Panc1 (cell line): ENCODE data around the gene CEP97. TPM values are rescaled to one million over a fixed set of nuclear protein-coding genes. Genes with fewer than 3 reads are reported as not detected.

Source experiments
- ATAC-seq: fragments of 200-7000 bp; cut with Tn5 transposase; 2 replicates; pipeline ENCODE4 v1.9.1; 2020; ENCODE audit warnings: mild to moderate bottlenecking, moderate library complexity
- BruUV-seq: library from RNA; stranded (reverse); fragments of 400-500 nt; replicated peaks from 2 replicates; lab custom pipeline; 2021; lab: Mats Ljungman, UMichigan
- CTCF ChIA-PET: fragments of 300-600 bp; sonication (Branson Sonifier 250); formaldehyde crosslinking; loops from one replicate; lab custom pipeline; 2022; ENCODE audit warnings: antibody characterized with exemption; lab: Charles Lee
- POLR2A ChIA-PET: fragments of 300-600 bp; sonication (Branson Sonifier 250); formaldehyde crosslinking; loops from one replicate; lab custom pipeline; 2022; ENCODE audit warnings: antibody characterized with exemption; lab: Charles Lee
- DNase-seq: peaks from one replicate; pipeline ENCODE4 v3.0.0-alpha.2; 2010; ENCODE audit warnings: low read depth, low spot score
- H3K27ac ChIP-seq: 2 replicates; pipeline ENCODE4 v1.5.1; 2011; ENCODE audit warnings: mild to moderate bottlenecking, low read length, inconsistent platforms
- H3K27me3 ChIP-seq: fragments of 200-500 bp; sonication (Bioruptor generic); 2 replicates; pipeline ENCODE4 v1.6.0; 2014; ENCODE audit warnings: low read length, inconsistent platforms; ENCODE audit not compliant: control insufficient read depth, insufficient read depth
- H3K36me3 ChIP-seq: fragments of 200-500 bp; sonication (Bioruptor generic); 2 replicates; pipeline ENCODE4 v1.5.1; 2014; ENCODE audit warnings: inconsistent platforms, mild to moderate bottlenecking, low read length, moderate library complexity; ENCODE audit not compliant: control insufficient read depth, insufficient read depth
- H3K4me1 ChIP-seq: 2 replicates; pipeline ENCODE4 v1.5.1; 2011; ENCODE audit warnings: inconsistent platforms, mild to moderate bottlenecking, low read length, moderate library complexity; ENCODE audit not compliant: control insufficient read depth, insufficient read depth
- H3K4me3 ChIP-seq, 2 experiments: 2 replicates each; pipeline ENCODE4 v1.5.1; 2011 to 2012; ENCODE audit warnings: low read depth in 2 of 2, low read length in 2 of 2, mild to moderate bottlenecking in 2 of 2, inconsistent platforms in 1 of 2, moderate library complexity in 1 of 2
- H3K9me3 ChIP-seq: fragments of 200-500 bp; sonication (Bioruptor generic); 2 replicates; pipeline ENCODE4 v1.5.1; 2014; ENCODE audit warnings: low read depth, mild to moderate bottlenecking, inconsistent platforms, low read length, moderate library complexity; ENCODE audit not compliant: control insufficient read depth, insufficient read depth
- POLR2AphosphoS5 ChIP-seq: IDR thresholded peaks from 2 replicates; pipeline ENCODE4 v1.6.1; 2012; ENCODE audit warnings: mild to moderate bottlenecking, low read depth, low read length, moderate library complexity
- SIN3A ChIP-seq: IDR thresholded peaks from 2 replicates; pipeline ENCODE4 v1.6.1; 2012; ENCODE audit warnings: low read depth, mild to moderate bottlenecking, low read length, moderate library complexity, borderline replicate concordance; ENCODE audit not compliant: insufficient read depth
- TCF7L2 ChIP-seq: IDR thresholded peaks from 2 replicates; pipeline ENCODE4 v1.6.1; 2011; ENCODE audit warnings: mild to moderate bottlenecking, low read depth, low read length, inconsistent platforms
- in situ Hi-C: cut with HindIII; loops from 2 replicates; pipeline ENCODE4 v1.10.0; 2016; ENCODE audit warnings: low sequenced_read_pairs, low pct_unique_long_range_greater_than_20kb
- intact Hi-C: fragments of 100-400 bp; cut with micrococcal nuclease; formaldehyde crosslinking; loops from one replicate; pipeline ENCODE4 v1.10.0; 2022; ENCODE audit not compliant: unreplicated experiment
- total RNA-seq: library from RNA; stranded (reverse); gene quantifications from one replicate; pipeline ENCODE4 v1.2.1, GENCODE V29; 2021; ENCODE audit not compliant: unreplicated experiment
- TF ChIP-seq, protein P1 (sequence below), 2 experiments: IDR thresholded peaks; 2 replicates each; pipeline ENCODE4 v1.6.1; 2011 to 2012; ENCODE audit warnings: low read depth in 2 of 2, control low read depth in 1 of 2, low read length in 1 of 2, mild to moderate bottlenecking in 1 of 2, moderate library complexity in 1 of 2; ENCODE audit not compliant: insufficient read depth in 1 of 2
- TF ChIP-seq, protein P2 (sequence below): fragments of 450-650 bp; IDR thresholded peaks from 2 replicates; pipeline ENCODE4 v1.5.1; 2017; ENCODE audit warnings: mild to moderate bottlenecking

Gene CEP97
- total RNA-seq, 1 experiment from 2014 or later, result 17.4 TPM

GRCh38 chr3:101725194-101725889 is 928 bp downstream of the CEP97 start:
- Histone ChIP-seq H3K27ac (peak overlapping the region; percentile 82), H3K4me3 (peak overlapping the region; percentile 87 to 99), H3K27me3 (no peaks in the 10 kb centered on the region), H3K36me3 (peaks cover 11% of the 10 kb centered on the region), H3K4me1 (peaks cover 13% of the 10 kb centered on the region; the same call in 1 of the 2 replicates), H3K9me3 (no peaks in the 10 kb centered on the region)
- ATAC-seq (peak; percentile 45), DNase-seq (no peak)
- ChIA-PET CTCF (no interaction called here), POLR2A (interaction anchor here (0.6 kb wide), 1 partner anchor 36 kb away, joined by 3 read pairs; no protein-coding TSS in a partner anchor)
- TF ChIP-seq, protein P1, sequence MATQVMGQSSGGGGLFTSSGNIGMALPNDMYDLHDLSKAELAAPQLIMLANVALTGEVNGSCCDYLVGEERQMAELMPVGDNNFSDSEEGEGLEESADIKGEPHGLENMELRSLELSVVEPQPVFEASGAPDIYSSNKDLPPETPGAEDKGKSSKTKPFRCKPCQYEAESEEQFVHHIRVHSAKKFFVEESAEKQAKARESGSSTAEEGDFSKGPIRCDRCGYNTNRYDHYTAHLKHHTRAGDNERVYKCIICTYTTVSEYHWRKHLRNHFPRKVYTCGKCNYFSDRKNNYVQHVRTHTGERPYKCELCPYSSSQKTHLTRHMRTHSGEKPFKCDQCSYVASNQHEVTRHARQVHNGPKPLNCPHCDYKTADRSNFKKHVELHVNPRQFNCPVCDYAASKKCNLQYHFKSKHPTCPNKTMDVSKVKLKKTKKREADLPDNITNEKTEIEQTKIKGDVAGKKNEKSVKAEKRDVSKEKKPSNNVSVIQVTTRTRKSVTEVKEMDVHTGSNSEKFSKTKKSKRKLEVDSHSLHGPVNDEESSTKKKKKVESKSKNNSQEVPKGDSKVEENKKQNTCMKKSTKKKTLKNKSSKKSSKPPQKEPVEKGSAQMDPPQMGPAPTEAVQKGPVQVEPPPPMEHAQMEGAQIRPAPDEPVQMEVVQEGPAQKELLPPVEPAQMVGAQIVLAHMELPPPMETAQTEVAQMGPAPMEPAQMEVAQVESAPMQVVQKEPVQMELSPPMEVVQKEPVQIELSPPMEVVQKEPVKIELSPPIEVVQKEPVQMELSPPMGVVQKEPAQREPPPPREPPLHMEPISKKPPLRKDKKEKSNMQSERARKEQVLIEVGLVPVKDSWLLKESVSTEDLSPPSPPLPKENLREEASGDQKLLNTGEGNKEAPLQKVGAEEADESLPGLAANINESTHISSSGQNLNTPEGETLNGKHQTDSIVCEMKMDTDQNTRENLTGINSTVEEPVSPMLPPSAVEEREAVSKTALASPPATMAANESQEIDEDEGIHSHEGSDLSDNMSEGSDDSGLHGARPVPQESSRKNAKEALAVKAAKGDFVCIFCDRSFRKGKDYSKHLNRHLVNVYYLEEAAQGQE (IDR thresholded peaks at IDR 0.05; ENCODE audit: insufficient read depth in 1 of 2, low read depth in 2 of 2, low read length in 1 of 2), result no peak
- TF ChIP-seq SIN3A, result 0 out of 2 replicates have a peak, but pooled peaks have one; percentile 69
- BruUV-seq, result no TSS peak
- intact Hi-C loops (no loop called here), in situ Hi-C loops (no loop called here)

- intact Hi-C loops (no loop called here), in situ Hi-C loops (no loop called here)
- CTCF ChIA-PET, result no interaction called here
- peaks cover 11% of the 10 kb centered on the region for H3K36me3 ChIP-seq
- H3K4me3 ChIP-seq, result peak overlapping the region; percentile 87 to 99
- no peak for ATAC-seq
- no peak for DNase-seq
- H3K27me3 ChIP-seq, result no peaks in the 10 kb centered on the region
- H3K9me3 ChIP-seq, result no peaks in the 10 kb centered on the region
- no TSS peak for BruUV-seq
- TF ChIP-seq, protein P2, sequence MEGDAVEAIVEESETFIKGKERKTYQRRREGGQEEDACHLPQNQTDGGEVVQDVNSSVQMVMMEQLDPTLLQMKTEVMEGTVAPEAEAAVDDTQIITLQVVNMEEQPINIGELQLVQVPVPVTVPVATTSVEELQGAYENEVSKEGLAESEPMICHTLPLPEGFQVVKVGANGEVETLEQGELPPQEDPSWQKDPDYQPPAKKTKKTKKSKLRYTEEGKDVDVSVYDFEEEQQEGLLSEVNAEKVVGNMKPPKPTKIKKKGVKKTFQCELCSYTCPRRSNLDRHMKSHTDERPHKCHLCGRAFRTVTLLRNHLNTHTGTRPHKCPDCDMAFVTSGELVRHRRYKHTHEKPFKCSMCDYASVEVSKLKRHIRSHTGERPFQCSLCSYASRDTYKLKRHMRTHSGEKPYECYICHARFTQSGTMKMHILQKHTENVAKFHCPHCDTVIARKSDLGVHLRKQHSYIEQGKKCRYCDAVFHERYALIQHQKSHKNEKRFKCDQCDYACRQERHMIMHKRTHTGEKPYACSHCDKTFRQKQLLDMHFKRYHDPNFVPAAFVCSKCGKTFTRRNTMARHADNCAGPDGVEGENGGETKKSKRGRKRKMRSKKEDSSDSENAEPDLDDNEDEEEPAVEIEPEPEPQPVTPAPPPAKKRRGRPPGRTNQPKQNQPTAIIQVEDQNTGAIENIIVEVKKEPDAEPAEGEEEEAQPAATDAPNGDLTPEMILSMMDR, result no peak
- no peak for TF ChIP-seq TCF7L2
- no peak for TF ChIP-seq SIN3A
- no peak for TF ChIP-seq POLR2AphosphoS5
- TF ChIP-seq, protein P1 (IDR thresholded peaks at IDR 0.05; ENCODE audit: insufficient read depth in 1 of 2, low read depth in 2 of 2, low read length in 1 of 2), result no peak
- POLR2A ChIA-PET, result no interaction called here
- H3K4me1 ChIP-seq, result peaks cover 13% of the 10 kb centered on the region; the same call in 1 of the 2 replicates
- H3K27ac ChIP-seq, result peak overlapping the region; percentile 82
Observed at GRCh38 chr3:101725890-101726275, 1.5 kb downstream of the CEP97 start.
